Fibroblast of upper back skin (primary cell): ENCODE measurements around the gene EYS.
"Not testable (repeated sequence)": the region's sequence is repeated elsewhere in the genome, so short reads cannot be mapped to it uniquely, and the experiment has no call there.

Source experiments
- DNase-seq: peaks from one replicate; pipeline ENCODE4 v3.0.0-alpha.2; 2013

EYS gene

DNA sequence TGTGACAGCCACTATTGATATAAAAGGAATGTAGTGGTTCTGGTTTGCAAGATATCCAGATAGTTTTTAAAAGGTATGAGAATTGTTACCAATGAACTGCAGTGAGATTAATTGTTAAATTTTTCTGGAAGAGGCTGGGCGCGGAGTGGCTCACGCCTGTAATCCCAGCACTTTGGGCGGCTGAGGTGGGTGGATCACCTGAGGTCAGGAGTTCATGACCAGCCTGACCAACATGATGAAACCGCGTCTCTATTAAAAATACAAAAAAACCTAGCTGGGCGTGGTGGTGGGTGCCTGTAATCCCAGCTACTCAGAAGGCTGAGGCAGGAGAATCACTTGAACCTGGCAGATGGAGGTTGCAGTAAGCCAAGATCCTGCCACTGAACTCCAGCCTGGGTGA lies 1906.6 kb downstream of the EYS start:
- DNase-seq = not testable (repeated sequence)

GRCh38 chr6:63799813-63800212 lies 1907.2 kb downstream of the EYS start:
- DNase-seq = no peak

DNA sequence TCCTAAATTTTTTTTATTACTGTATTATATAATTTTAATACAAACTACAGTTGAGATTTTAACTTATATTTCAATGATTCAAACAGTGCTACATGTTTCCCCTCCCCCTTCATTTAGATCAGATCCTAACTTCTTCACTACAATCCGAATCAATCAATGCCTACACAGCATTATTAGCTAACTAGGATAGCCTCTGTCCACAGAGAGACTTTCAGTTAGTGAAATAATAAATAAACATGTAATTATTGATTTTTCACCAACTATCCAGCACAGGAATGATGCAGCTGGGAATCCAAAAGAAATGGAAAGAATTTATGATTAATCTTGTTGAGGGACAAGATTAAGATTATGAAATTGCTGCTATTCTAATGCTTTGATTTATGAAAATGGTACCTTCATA lies 1907.7 kb downstream of the EYS start:
- no peak for DNase-seq

DNA sequence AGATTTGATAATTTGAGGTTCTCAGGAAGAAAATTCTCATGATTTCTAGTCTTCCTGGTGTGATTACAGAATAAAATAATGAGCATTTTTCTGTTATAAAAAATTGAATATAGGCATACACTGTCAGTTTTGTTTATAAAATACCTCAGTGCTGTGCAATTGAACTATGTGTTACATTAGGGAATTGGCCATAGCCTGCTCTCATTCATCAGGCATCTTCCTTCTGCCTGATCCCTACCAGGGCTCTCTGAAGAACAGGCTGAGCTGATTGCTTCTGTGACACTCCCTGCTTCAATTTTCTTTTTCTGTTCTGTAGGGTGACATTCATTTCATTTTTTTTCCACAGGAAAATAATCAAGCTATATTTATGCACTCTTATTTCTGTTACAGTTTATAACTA lies 1908.6 kb downstream of the EYS start:
- no peak for DNase-seq

GRCh38 chr6:63797721-63798120 lies 1909.3 kb downstream of the EYS start:
- no peak for DNase-seq

DNA sequence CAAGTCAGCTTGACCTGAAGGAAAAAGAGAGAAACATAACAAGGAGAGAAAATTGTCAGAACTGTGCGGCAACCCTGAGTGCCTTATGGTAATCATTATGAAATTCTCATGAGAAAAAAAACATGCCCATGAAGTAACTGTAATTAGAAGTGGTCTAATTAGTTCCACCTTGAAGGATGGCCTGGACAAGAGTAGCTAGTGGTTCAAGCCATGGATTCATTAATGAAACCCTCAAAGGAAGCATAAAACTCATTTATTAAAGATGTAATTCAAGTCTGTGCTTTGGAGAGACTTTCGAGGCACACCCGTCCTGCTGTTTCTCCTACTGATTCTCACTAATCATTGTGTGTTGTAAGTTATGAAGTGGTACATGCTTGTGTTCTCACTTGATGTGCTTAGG lies 1911.2 kb downstream of the EYS start:
- no peak for DNase-seq

GRCh38 chr6:63795006-63795405 lies 1912.0 kb downstream of the EYS start:
- peak; percentile 68 for DNase-seq

- no peak for DNase-seq
Measured at GRCh38 chr6:63793465-63794137, 1913.4 kb downstream of the EYS start.

DNA sequence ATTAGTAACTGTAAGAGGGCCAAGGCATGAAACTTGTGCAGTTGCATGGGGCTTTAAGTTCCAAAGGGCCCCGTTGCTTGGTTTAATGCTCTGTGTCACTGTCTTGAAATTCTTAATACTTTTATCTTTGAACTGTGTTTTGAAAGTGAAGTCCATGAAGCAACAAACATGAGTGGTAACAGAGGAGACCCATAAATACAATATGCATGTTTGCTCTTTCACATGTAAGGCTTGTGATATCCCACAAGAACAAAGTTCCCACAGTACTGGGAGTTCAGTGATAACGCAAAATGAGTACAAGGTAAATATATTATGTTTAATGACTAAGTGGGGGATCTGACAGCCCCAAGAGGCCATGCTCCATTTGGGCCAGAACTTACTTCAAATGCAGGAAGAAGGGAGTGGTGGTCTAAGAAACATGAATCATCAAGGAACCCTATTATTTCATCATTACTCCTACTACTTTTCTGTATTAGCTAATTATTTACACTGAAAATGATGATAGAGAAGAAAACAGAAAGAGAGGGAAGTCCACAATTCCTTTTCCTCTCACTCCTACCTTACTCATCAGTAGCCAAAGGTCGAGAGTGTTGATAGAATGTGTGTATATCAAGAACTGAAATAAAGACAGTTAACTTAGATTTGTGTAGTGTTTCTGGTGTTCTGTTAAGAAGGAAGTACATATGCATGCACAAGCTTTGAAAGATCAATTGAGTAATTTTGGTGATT lies 1914.1 kb downstream of the EYS start:
- no peak for DNase-seq

DNA sequence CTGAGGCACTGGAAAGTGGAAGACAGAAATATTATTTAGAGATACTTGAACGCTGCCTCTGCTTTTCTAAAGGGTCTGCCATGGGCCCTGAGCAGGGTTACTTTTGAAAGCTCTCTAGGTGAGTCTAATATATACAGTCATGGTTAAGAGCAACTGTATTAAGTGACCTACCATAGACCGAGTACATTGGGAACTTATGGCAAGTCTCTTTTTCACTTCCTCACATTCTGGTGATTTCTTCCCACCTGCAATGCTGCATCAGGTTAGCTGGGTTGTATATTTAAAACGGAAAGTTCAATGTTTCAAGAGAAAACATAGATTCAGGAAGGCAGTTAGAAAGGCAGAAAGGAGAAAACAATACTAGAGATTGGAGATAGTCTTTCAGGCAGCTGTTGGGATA lies 1916.7 kb downstream of the EYS start:
- DNase-seq = no peak

- no peak for DNase-seq
Measured at GRCh38 chr6:63789699-63790098, 1917.3 kb downstream of the EYS start.

- DNase-seq = no peak
Measured at GRCh38 chr6:63788569-63788968, 1918.5 kb downstream of the EYS start.

- DNase-seq = peak; percentile 55
Measured at GRCh38 chr6:63787021-63787420, 1920.0 kb downstream of the EYS start.

DNA sequence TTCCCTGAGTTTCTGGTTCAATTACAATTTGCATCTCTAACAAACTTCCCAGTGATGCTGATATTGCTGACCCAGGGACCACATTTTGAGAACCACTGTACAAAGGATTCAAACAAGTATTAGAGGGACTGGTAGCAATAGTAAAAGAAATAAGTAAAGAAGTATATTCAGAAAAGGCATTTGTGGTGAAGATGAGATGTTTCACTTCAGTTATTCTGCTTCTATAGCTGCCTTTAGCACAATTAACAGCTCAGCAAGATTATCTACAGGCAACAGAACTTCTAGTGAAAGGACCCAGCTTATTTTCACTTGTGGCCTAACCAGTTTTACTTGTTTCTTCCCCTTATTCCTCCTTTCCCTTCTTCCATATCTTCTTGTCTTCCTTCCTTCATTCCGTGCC lies 1922.0 kb downstream of the EYS start:
- DNase-seq = no peak

- DNase-seq = no peak
Measured at GRCh38 chr6:63783096-63783495, 1923.9 kb downstream of the EYS start.

DNA sequence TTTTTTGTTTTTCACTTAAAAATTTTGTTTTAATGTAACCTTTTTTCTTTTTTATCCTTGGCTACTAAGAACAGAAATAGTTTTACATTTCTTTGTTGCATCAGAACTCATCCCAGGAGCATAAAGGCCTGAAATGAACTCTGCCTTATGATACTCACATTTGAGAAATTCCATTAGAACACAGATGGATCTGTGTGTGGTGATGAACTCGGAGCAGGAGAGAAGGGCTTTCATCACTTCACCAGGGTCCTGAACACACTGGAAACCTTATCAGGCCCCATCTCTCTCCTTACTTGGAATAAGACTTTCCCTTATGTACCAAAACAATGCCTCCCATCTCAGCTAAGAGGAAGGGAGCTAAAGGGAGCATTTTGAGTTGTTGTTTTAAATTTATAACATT lies 1932.1 kb downstream of the EYS start:
- peak; percentile 65 for DNase-seq

- DNase-seq = no peak
Measured at GRCh38 chr6:63773200-63773599, 1933.8 kb downstream of the EYS start.

DNA sequence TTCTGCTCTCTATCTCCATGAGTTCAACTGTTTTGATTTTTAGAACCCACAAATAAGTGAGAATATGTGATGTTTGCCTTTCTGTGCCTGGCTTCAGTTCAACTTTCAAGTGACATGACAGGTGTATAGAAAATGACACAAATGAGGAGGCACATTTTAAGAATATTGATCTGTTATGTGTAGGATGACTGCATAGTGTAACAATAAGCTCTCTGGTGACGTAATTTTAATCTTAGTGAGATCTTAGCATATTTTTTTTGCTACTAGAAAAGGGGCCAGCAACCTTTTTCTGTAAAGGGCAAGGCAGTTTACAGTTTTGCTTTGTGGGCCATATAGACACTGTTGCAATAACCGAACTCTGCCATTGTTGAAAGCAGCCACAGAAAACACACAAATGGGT lies 1941.2 kb downstream of the EYS start:
- no peak for DNase-seq

DNA sequence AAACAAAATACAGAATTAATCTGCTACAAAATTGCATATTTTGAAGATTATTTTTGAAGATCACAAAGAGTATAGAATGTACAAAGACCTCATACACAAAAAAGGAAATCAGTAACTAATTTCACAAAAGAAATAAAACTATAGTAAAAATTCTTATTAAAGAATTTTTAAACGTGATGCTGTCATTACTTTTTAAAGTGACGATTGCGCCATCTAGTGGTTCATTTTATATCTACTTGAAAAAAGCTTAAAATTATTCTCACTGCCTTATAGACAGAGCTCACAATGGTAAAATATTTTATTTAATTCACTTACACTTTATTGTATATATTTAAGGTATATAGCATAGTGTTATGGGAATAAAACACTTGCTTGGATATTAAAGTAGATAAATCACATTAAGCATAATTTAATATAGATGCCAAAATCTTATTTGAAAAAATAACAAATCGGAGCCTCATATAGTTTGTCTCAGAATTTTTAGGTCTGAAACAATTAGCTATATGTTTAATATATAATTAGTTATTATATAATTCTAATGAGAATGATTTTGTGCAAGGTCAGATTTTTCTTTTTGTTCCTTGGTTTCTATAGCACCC lies 1942.6 kb downstream of the EYS start:
- DNase-seq = peak; percentile 50

- DNase-seq = no peak
Measured at GRCh38 chr6:63760199-63760598, 1946.8 kb downstream of the EYS start.

DNA sequence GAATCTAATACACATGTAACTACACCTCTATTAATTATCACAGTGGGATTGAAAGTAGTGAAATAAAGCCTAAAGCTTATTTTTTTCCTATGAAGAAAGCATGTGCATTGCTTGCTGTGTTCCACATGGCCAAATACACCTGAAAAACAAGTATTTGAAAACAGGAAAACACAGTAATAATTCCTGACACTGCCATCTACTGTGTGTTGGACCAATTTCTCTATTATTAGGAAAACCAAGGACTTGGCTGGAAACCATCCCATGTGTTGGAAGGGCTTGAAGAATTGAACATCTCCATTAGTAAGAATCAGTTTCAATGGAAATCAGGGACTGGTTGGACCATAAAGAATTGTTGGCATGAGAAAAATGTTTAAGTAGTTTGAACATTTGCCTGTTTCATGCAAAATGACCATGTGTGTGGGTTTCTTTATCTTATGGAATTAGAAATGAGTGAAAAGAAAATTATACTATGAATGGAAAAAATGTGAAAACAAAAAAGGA lies 1947.4 kb downstream of the EYS start:
- DNase-seq = peak; percentile 57

DNA sequence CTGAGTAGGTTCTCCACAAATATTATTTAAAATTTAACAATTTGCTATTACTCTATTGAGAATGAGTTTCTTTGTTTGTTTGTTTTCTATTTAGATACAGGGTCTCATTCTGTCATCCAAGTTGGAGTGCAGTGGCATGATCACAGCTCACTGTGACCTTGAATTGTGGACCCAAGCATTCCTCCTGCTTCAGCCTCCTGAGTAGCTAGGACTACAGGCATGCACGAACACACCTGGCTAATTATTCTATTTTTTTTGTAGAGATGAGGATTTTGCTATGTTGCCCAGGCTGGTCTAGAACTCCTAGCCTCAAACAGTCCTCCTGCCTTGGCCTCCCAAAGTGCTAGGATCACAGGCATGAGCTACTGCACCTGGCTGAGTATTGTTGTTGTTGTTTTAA lies 1949.2 kb downstream of the EYS start:
- no peak for DNase-seq

GRCh38 chr6:63757275-63757674 lies 1949.8 kb downstream of the EYS start:
- DNase-seq = not testable (repeated sequence)

GRCh38 chr6:63750400-63750799 lies 1956.6 kb downstream of the EYS start:
- DNase-seq = no peak
